Measurements from ENCODE around the gene CTSV.
"Not testable (repeated sequence)": the region's sequence is repeated elsewhere in the genome, so short reads cannot be mapped to it uniquely, and the experiment has no call there.

CTSV gene

DNA sequence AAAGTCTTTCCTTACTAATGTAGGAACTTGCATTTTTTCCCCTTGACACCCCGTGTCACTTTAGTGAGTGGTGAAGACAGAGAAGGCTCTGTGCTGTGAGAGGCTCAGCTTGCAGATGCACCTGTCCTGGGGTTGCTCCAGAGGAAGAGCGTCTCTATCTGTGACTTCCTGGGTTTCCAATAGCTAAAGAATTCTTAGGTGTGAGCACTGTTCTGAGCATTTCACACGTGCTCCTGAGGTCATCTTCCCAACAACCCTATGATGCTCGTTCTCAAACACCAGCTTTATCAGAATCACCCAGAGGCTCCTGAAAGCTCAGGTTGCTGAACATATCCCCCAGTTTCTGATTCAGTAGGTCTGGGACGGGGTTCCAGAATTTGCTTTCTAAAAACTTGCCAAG lies 6.4 kb upstream of the CTSV start:
- in situ Hi-C loops (cut with MboI; ENCODE audit: low sequenced_read_pairs): no loop called here

DNA sequence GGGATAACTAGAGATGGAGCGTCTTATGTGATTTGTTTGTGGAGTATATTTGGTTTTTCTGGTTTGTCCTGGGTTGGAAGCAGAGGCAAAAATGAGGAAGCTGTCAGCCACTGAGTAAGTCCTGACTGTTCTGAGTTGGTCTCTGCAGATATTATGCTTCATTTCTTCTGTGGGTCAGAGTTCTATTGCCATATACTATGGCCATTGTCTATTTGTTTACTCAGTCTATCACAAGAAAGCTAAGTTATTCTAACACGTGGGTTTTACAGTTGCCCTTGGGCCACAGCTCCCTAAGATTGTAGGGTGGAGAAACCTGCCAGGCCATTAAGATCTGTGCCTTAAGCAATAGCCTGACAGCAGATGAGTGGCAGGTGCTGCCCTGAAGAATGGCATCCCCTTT lies 3.0 kb upstream of the CTSV start:
- in situ Hi-C loops (cut with MboI; ENCODE audit: low sequenced_read_pairs): no loop called here

DNA sequence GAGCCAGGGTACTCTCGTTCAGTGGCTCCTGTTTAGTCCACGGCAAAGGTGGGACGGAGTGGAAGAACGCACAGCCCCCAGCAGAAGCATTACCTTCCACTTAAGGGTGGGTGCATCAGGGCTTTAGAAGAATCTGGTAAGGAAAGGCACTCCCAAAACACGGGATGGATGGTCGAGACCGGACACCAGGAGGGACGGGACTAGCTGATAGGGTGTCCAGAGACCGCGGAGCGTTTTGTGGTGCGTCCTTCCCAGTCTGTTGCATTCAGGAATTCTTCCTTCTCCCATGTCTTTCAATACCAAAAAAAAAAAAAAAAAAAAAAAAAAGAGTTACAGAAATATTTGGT lies 545 bp upstream of the CTSV start:
- in situ Hi-C loops (cut with MboI; ENCODE audit: low sequenced_read_pairs): no loop called here

DNA sequence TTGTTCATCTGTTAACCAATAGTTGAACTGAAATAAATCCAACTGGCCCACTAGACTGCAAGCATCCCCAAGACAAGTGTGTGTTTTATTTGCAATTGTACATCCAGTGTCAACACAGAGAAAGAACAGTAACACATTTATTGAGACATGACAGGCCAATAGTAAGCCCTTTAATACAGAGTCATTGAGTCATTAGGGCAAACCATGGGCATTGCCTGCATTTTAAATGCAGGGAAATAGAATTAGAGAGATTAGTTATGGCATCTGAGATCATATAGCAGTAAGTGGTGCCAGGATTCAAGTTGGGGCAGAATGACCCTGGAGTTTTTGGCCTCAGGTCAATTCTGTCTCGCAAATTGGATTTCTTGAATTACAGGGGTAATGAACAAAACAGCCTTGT lies 15.4 kb downstream of the CTSV start:
- in situ Hi-C loops (cut with MboI; ENCODE audit: low sequenced_read_pairs): not testable (repeated sequence)

DNA sequence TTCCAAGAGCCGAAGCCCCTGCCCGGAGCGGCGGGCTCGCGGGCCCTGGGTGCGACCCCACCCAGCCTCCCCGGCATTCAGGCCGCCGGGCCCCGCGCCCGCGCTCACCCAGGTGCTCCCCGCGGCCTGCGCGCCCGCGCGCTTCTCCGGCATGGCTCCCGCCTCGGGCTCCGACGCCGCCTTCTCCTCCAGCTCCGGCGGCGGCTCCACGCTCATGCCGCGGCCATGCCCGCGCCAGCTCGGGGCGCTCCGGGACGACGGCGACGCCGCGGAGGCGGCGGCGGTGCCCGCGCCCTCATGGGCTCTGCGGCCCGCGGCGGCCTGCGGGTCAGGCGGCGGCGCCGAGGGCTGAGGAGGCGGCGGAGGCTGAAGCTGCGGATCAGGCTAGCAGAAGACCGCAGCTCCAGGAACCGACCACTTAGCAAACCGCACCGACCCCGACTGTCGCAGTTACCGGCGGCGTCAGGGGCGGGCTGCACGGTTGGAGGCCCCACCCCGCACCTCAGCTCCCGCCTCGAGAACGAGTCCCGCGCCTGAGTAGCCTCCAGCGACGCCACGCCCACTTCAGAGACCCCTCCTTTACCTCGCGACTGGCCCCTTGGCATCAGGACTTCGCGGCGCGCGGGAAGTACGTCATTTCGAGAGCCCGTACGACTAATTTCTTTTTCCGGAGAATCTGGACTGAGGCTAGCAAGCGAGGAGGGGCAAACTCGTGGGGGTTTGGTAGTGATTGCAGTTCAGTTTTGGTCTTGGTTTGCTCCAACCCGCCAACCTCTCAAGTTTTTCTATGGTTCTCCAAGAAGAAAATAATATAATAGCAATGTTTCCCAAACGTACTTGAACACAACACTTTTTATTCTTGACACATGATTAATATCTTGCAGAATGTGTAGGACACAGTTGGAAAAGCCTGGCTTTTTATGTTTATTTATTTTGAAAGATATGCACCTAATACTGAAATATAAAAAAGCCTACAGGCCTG lies 25.5 kb downstream of the CTSV start:
- in situ Hi-C loops (cut with MboI; ENCODE audit: low sequenced_read_pairs): not testable (repeated sequence)

DNA sequence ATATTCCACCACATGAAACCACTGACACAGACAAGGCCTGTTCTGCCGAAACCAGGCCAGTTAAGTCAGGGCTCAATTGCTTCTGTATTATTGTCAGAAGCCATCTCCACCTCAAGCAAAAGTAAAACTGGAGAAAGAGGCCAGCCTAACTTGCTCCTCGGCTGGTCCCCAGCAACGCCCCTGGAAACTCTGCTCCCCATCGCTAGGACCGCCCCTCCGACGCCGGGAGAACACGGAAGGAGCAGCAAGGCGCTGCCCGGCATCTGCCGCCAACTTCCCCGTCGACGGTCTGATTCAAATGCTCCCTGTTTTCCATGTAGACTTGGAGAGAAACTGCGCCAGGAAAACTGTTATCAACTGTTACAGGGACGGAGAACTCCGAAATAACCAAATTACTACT lies 26.3 kb downstream of the CTSV start:
- in situ Hi-C loops (cut with MboI; ENCODE audit: low sequenced_read_pairs): not testable (repeated sequence)

DNA sequence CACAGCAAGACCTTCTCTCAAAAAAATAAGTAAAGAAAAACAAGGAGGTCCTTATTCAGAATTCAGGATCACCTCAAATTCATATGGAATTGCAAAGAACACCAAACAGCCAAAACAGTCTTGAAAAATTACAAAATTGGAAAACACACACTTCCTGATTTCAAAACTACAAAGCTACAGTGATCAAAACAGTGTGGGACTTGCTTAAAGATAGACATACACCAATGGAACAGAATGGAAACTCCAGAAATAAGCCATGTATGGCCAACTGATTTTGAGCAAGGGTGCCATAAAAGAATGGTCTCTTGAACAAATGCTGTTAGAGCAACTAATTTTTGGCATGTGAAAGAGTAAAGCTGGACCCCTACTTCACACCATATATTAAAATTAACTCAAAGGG lies 36.7 kb downstream of the CTSV start:
- in situ Hi-C loops (cut with MboI; ENCODE audit: low sequenced_read_pairs): not testable (repeated sequence)

DNA sequence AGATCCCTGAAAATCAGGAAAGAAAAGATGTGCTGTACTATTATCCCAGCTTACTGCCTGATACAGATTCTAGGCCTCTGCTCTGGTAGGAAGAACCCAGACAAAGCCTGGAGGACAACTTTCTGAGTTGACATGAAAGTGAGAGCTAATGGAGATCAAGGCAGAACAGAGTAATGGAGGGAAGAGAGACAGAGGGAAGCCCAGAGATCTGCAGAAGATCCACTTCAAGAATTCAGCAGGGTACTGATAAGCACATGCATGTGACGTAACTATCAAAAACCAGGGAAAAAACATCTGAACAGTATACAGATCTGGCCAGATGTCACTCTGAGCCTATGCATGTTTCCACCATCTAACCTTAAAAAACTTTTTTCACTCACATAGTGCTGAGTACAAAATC lies 37.6 kb downstream of the CTSV start:
- in situ Hi-C loops (cut with MboI; ENCODE audit: low sequenced_read_pairs): not testable (repeated sequence)

DNA sequence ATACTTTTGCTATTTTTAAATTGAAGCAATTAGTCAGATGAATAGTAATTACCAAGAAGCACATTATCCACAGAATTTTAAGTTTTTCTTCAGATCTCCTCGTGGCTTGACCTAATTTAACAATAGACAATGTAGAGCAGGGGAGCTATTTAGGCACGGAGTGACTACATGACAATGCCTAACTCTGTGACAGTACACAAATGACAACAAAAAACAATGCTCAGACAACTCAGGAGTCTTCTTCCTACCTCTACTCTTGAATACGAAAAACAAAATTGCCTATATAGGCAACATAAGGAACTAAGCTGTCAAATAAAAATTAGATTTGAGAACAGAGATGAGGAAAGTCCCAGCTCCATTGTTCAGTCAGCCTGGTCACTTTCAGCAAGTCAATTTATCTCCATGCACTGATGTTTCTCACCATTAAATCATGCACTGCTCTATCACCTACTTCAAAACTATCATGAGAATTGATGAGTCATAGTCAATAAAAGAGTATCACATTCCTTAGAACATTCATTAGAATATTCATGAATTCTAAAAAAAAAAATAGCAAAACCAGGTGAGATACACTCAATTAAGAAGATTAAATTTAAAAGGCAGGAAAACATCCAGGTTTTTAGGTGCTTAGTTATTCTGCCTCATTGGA lies 38.7 kb downstream of the CTSV start:
- in situ Hi-C loops (cut with MboI; ENCODE audit: low sequenced_read_pairs): not testable (repeated sequence)

DNA sequence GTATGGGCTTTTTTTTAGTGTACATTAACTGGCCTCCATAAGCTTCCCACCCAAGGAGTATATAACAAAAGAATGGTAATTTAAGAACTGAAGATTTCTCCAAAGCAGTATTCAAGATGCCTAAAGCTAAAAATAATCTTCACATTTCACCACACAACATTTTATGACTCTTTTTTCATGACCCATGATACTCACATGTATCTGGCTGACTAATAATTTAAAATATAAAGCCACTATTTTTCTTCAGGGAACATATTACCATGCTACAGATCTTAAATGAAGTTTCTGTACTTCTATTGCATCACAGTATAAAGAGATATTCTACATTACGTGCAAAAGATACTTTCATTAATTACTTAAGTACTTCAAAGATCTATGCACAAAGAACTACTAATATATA lies 39.2 kb downstream of the CTSV start:
- in situ Hi-C loops (cut with MboI; ENCODE audit: low sequenced_read_pairs): not testable (repeated sequence)

DNA sequence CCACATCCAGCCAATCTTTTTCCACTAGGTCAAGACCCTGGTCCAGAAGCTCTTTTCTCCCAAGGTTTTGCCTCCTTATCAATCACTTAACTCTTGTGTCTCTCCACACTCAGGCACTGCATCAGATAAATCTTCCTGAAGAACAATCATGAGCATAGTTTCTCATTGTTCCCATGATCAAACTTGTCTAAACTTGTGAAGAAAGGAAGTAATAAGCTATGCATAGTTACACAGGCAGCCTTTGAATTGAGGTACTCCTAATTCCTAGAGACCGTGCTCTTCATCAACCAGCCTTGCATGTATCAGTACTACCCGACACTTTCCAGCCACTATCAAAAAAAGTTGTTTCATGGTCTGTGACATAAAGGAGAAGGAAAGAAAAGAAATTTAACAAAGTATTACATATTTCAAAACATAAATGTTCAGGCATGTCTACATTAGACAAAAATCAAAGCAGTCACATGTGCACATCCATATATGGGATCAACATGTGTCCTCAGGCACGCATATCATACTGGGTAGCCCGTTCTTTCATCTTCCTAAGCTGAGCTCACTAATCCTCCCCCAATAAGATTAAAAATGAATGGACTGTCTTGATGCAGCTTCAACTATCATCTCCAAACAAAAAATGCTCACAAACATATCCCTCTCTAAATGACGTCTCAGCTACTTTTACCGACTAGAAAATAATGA lies 41.8 kb downstream of the CTSV start:
- in situ Hi-C loops (cut with MboI; ENCODE audit: low sequenced_read_pairs): not testable (repeated sequence)

DNA sequence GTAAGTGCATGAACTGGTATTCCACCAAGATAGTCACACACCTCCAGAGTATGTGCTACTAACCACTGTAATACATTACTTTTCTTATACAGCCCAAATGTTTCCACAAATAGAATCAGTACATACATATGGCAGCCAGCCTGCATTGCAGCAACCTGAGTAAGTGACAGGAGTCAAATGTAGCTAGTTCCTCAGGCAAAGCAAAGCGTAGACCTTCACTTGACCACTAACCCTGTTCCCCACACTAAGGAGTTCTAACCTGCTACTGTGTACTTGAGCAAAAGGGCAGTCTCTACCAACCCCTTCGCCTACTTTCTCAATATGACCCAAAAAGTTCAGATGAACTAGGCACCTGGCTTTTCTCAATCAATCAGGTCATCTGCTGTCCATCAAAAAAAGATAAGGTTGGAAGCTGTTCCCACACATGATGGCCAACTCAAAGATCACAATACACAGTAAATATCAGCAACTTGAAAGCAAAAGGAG lies 44.4 kb downstream of the CTSV start:
- in situ Hi-C loops (cut with MboI; ENCODE audit: low sequenced_read_pairs): not testable (repeated sequence)

DNA sequence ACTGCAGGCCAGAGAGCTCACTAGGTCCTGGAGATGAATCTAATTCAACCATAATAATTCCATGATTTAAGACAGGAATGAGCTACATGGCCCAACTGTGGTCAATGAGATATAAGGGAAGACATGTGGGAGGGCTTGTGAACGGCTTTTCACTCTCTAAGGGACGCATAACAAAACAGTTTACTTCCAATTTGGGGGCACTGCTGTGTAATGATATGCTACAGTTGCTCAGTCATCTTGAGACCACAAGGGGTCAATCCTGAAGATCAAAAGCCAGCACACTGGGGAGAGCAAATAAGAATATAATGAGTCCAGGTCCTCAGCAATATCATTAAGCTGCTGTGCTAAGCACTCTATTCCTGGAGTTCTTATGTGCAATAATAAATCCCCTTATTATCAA lies 46.6 kb downstream of the CTSV start:
- in situ Hi-C loops (cut with MboI; ENCODE audit: low sequenced_read_pairs): not testable (repeated sequence)

DNA sequence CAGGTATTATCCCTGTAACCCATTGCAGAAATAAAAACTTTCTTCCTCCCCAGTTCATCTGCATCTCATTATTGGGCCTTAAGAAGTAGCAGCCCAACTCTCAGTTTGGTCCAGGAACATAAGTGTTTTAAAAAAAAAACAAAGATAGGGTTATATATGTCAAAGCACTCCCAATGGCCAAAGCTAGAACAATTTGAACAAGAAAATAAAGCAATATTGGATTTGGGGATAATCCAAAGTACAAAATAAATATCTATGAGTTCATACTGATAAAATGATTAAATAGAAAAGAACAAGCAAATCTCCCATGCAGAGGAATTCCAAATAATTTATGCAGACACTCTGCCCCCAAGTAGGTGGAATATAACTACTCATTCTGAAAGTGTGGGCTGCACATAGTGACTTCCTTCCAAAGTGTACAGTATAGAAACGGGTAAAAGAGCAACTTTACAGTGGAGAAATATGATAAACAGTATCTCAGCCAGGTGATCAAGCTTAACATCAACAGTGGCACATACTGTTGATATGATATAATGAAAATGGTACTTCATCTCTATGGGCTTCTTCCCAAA lies 49.1 kb downstream of the CTSV start:
- in situ Hi-C loops (cut with MboI; ENCODE audit: low sequenced_read_pairs): not testable (repeated sequence)

DNA sequence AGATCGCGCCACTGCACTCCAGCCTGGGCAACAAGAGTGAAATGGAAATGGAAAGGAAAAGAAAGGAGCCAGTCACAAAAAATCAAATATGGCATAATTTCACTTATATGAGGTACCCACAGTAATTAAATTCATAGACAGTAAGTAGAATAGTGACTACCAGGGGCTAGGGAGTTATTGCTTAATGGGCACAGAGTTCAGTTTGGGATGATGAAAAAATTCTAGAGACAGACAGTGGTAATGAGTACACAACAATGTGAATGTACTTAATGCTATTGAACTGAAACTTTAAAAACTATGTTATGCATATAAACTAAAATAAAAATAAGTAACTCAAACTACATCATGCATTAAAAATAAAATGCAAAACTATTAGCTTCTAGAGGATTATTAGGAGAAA lies 54.1 kb downstream of the CTSV start:
- in situ Hi-C loops (cut with MboI; ENCODE audit: low sequenced_read_pairs): not testable (repeated sequence)

DNA sequence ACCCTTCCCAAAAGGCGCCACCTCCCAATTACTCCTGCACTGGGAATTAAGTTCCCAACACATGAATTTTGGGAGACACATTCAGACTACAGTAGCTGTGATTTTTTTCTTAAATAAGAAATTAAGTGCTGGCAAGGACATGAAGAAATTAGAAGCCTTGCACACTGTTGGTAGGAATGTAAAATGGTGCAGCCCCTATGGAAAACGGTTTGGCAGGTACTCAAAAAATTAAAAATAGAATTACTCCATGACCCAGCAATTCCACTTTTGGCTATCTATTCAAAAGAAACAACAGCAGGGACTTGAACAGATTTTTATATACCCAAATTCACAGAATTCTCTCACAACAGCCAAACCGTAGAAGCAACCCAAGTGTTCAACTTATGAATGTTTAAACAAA lies 54.8 kb downstream of the CTSV start:
- in situ Hi-C loops (cut with MboI; ENCODE audit: low sequenced_read_pairs): not testable (repeated sequence)

DNA sequence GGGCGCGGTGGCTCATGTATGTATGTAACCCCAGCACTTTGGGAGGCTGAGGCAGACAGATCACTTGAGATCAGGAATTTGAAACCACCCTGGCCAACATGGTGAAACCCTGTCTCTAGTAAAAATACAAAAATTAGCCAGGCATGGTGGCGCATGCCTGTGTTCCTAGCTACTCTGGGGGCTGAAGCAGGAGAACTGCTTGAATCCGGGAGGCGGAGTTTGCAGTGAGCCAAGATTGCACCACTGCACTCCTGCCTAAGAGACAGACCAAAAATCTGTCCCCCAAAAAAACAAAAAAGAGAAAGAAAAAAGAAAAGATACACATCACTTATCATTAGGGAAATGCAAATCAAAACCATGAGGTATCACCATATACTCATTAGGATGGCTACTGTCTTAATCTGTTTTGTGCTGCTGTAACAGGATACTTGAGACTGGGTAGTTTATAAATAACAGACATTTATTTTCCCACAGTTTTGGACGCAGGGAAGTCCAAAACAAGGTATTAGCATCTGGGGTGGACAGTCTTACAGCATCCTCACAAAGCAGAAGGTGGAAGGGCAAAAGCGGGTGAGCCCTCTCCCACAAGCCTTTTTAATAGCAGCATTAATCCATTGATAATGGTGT lies 55.3 kb downstream of the CTSV start:
- in situ Hi-C loops (cut with MboI; ENCODE audit: low sequenced_read_pairs): not testable (repeated sequence)
